Ovary (tissue), 9 donors: ENCODE results near the gene ZNF423. TPM values are rescaled to one million over a fixed set of nuclear protein-coding genes. Genes with fewer than 3 reads are reported as not detected.

ENCODE experiments used
- DNase-seq, 5 donors: peaks; one replicate each; pipeline ENCODE4 v3.0.0-alpha.2; 2019 to 2020
- H3K27ac ChIP-seq, 2 donors: fragments of 200-600 bp; one replicate each; pipeline versions ENCODE4 v1.5.1 to v1.8.0; 2019 to 2022
- H3K27me3 ChIP-seq: fragments of 200-600 bp; one replicate; pipeline ENCODE4 v1.8.0; 2022
- H3K36me3 ChIP-seq: fragments of 200-600 bp; sonication (generic); one replicate; pipeline ENCODE4 v1.5.1; 2019
- H3K4me1 ChIP-seq: one replicate; pipeline ENCODE4 v1.8.1; 2013; ENCODE audit warnings: mild to moderate bottlenecking, moderate library complexity; ENCODE audit not compliant: insufficient read depth
- H3K4me3 ChIP-seq: fragments of 200-600 bp; sonication (generic); one replicate; pipeline ENCODE4 v1.5.1; 2017
- H3K9me3 ChIP-seq, 2 donors: fragments of 200-600 bp in 1 of 2; sonication (generic) in 1 of 2; one replicate each; pipeline versions ENCODE4 v1.5.1 to v1.8.1; 2013 to 2019; ENCODE audit warnings: mild to moderate bottlenecking in 1 of 2, moderate library complexity in 1 of 2
- CTCF ChIP-seq, 3 donors: fragments of 450-650 bp in 2 of 3; fragments of 200-600 bp in 1 of 3; IDR thresholded peaks; one replicate each; pipeline versions ENCODE4 v1.5.1 to v1.8.0; 2016 to 2022; ENCODE audit warnings: antibody characterized with exemption in 3 of 3, mild to moderate bottlenecking in 1 of 3
- EP300 ChIP-seq: sonication (generic); formaldehyde crosslinking; IDR thresholded peaks from one replicate; pipeline ENCODE4 v1.6.1; 2017; ENCODE audit warnings: antibody characterized with exemption
- POLR2A ChIP-seq: fragments of 450-650 bp; IDR thresholded peaks from one replicate; pipeline ENCODE4 v1.6.1; 2017; ENCODE audit warnings: antibody characterized with exemption, mild to moderate bottlenecking, moderate library complexity
- WGBS, 3 donors: extraction: QIAGEN DNeasy Blood & Tissue Kit in 1 of 3; methylation state at CpG; one replicate each; pipeline versions ENCODE4 v1.1.5 to v1.1.7; 2013 to 2017; 5-methylcytosine and 5-hydroxymethylcytosine counted together
- intact Hi-C, 4 donors: fragments of 100-400 bp; cut with DNase I; formaldehyde crosslinking; loops; one replicate each; pipeline versions ENCODE4 v1.11.0 to v1.15.1; 2022 to 2023
- polyA plus RNA-seq, 2 donors: library from polyadenylated mRNA; stranded (reverse); fragments of 200-250 nt in 1 of 2; fragments of 350-450 nt in 1 of 2; fragmentation: Illumina TruSeq in 1 of 2; extraction: RNeasy Lipid Tissue Mini Kit (QIAGEN cat#74804) in 1 of 2; gene quantifications; one replicate each; pipeline ENCODE4 v1.2.3, GENCODE V29; 2013 to 2014
- total RNA-seq, 7 donors: library from RNA; depleted of rRNA in 2 of 7; stranded (reverse); fragments of >200 nt in 2 of 7; fragmentation: NEBNext Ultra II Directional in 3 of 7; extraction: Animal tissue kit (Norgen Biotek cat#: 25700) in 3 of 7; gene quantifications; one replicate each; pipeline versions ENCODE4 v1.1.0 to v1.2.4, GENCODE V29; 2016 to 2023
- donor health status: DM: no; HTN: no; CAD: no; lungs with moderate emphysema.
- donor health status: DM: no; HTN: no; CAD: no.
- donor health status: Bipolar disorder and iron deficiency.
- donor health status: DM: yes; HTN: yes; CAD: no.
- donor health status: DM: no; HTN: no; CAD: no.
- donor health status: DM: yes; HTN: yes; CAD: no.

ZNF423 gene
- total and polyA plus RNA-seq, 9 donors, result 3.3 to 40.3 (median 12.4) TPM

DNA sequence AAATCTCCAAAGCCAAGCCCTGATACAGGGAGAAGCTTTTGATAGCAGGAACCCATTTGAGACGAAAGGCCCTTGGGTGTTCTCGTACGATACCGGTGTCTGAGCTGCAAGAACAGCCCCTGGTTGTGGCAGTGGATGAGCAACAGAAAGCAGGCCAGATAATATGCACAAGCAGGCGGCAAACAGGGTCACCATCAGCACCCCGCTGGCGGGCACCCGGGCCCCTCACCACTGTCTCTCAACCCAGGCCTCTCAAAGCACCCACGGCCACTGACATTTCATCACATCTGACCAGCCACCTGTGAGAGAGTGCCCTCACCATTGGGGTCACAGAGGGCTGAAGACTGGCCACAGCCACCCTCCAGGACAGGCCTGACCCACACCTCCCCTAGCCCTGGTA is 252.0 kb downstream of the ZNF423 start:
- TF ChIP-seq POLR2A, result no peak
- TF ChIP-seq EP300, result no peak
- no peak for TF ChIP-seq CTCF (IDR thresholded peaks at IDR 0.05)
- no peaks in the 10 kb centered on the region for H3K9me3 ChIP-seq
- no peak for DNase-seq
- no peaks in the 10 kb centered on the region for H3K36me3 ChIP-seq
- no peaks in the 10 kb centered on the region for H3K27me3 ChIP-seq
- no peak overlapping the region for H3K27ac ChIP-seq
- 94 to 97% (median 95%) methylated on average over 9 of the region's 9 CpGs for WGBS, 3 donors
- no peak overlapping the region for H3K4me3 ChIP-seq
- no peaks in the 10 kb centered on the region for H3K4me1 ChIP-seq
- intact Hi-C loops, result loop anchor here in 2 of 4 donors (10.0 kb wide), 2 partner anchors 151 to 271 kb away; no protein-coding TSS in a partner anchor

GRCh38 chr16:49602976-49603310 is 253.0 kb downstream of the ZNF423 start:
- DNase-seq, result no peak
- no peaks in the 10 kb centered on the region for H3K9me3 ChIP-seq
- no peaks in the 10 kb centered on the region for H3K27me3 ChIP-seq
- no peaks in the 10 kb centered on the region for H3K4me1 ChIP-seq
- intact Hi-C loops, result loop anchor here in 2 of 4 donors (10.0 kb wide), 2 partner anchors 152 to 272 kb away; no protein-coding TSS in a partner anchor
- H3K27ac ChIP-seq, result no peak overlapping the region
- no peak overlapping the region for H3K4me3 ChIP-seq
- H3K36me3 ChIP-seq, result no peaks in the 10 kb centered on the region
- TF ChIP-seq POLR2A (no peak), EP300 (no peak), CTCF (IDR thresholded peaks at IDR 0.05) (no peak)
- 90 to 93% (median 90%) methylated on average over 9 of the region's 9 CpGs for WGBS, 3 donors

DNA sequence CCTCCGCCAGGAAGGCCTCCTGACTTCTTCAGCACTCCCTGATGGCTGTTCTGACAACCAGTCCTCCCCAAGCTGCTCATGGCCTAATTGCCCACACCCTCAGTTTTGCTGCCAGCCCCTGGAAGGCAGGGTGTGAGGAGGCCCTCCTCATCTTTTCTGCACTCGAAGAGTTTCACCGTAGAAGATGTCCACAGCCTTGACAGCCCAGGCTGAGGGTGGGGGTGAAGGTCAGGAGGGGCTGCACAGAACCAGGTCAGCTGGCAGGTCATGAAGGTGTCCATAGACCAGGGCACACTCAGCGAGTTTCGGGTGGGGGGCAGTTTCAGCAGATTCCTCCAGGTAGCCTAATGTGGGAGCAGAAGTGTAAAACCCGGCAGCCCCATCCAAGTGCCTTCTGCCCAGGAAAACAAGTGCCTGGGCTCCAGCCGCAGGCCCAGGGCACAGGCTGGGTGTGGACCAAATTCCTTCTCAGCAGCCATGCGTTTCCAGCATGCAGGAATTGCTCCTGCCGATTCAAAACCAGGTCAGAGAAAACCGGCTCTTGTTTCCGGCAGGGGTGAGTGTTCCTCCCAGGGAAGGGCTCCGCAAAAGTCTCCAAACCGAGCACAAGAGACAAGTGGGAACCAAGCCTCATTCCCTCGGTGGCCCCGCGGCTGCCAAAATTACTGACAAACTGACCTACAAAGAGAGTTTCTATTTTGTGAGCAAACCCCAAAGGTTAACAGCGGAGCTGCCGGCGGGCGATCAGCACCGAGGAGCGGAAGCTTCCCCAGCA is 253.5 kb downstream of the ZNF423 start:
- DNase-seq, result no peak
- intact Hi-C loops, result loop anchor here in 2 of 4 donors (10.0 kb wide), 2 partner anchors 152 to 272 kb away; no protein-coding TSS in a partner anchor
- 85 to 89% (median 85%) methylated on average over 22 of the region's 22 CpGs for WGBS, 3 donors
- H3K27ac ChIP-seq, result no peak overlapping the region
- TF ChIP-seq POLR2A (no peak), CTCF (IDR thresholded peaks at IDR 0.05) (no peak), EP300 (no peak)
- H3K4me1 ChIP-seq, result no peaks in the 10 kb centered on the region
- no peaks in the 10 kb centered on the region for H3K27me3 ChIP-seq
- no peaks in the 10 kb centered on the region for H3K36me3 ChIP-seq
- H3K4me3 ChIP-seq, result no peak overlapping the region
- H3K9me3 ChIP-seq, result no peaks in the 10 kb centered on the region

- 60 to 69% (median 68%) methylated on average over 6 of the region's 6 CpGs for WGBS, 3 donors
- H3K4me3 ChIP-seq, result no peak overlapping the region
- H3K9me3 ChIP-seq, result no peaks in the 10 kb centered on the region
- peaks cover 1% of the 10 kb centered on the region for H3K4me1 ChIP-seq
- intact Hi-C loops, result loop anchor here in 2 of 4 donors (10.0 kb wide), 2 partner anchors 153 to 273 kb away; no protein-coding TSS in a partner anchor
- no peaks in the 10 kb centered on the region for H3K36me3 ChIP-seq
- no peak overlapping the region for H3K27ac ChIP-seq
- no peak for TF ChIP-seq CTCF (IDR thresholded peaks at IDR 0.05)
- TF ChIP-seq POLR2A, result no peak
- no peak for TF ChIP-seq EP300
- DNase-seq, result no peak
- no peaks in the 10 kb centered on the region for H3K27me3 ChIP-seq
Measured at GRCh38 chr16:49601576-49601975, 254.3 kb downstream of the ZNF423 start.
